Skeletal muscle satellite cell (primary cell): ENCODE data around the gene ERVH48-1. TPM values are rescaled to one million over a fixed set of nuclear protein-coding genes. Genes with fewer than 3 reads are reported as not detected.
"Not testable (repeated sequence)": the region's sequence is repeated elsewhere in the genome, so short reads cannot be mapped to it uniquely, and the experiment has no call there.

Experiments used
- H3K27me3 ChIP-seq: 2 replicates; pipeline ENCODE4 v1.7.0; 2013; ENCODE audit warnings: low read length; ENCODE audit not compliant: control insufficient read depth, insufficient read depth
- H3K36me3 ChIP-seq: 2 replicates; pipeline ENCODE4 v1.7.0; 2013; ENCODE audit warnings: mild to moderate bottlenecking, control low read depth, low read length; ENCODE audit not compliant: insufficient read depth
- H3K4me1 ChIP-seq: 2 replicates; pipeline ENCODE4 v1.7.0; 2013; ENCODE audit warnings: low read length; ENCODE audit not compliant: control insufficient read depth, insufficient read depth
- H3K4me2 ChIP-seq: 2 replicates; pipeline ENCODE4 v1.7.0; 2013; ENCODE audit warnings: mild to moderate bottlenecking, low read length
- H3K4me3 ChIP-seq: 2 replicates; pipeline ENCODE4 v1.7.0; 2013; ENCODE audit warnings: low read length
- H3K9ac ChIP-seq: 2 replicates; pipeline ENCODE4 v1.7.0; 2013; ENCODE audit warnings: mild to moderate bottlenecking, low read depth, low read length, moderate library complexity
- H3K9me3 ChIP-seq: replicated peaks from 2 replicates; pipeline ENCODE4 v1.7.0; 2013; ENCODE audit warnings: mild to moderate bottlenecking, control low read depth, low read length
- total RNA-seq: library from RNA; depleted of rRNA; stranded (reverse); fragments of >200 nt; gene quantifications from 2 replicates; pipeline ENCODE4 v1.2.3, GENCODE V29; 2012; rRNA removed

ERVH48-1 gene
- under 0.01 TPM in 1 of 2 replicates, not detected in the other for total RNA-seq

- H3K4me2 ChIP-seq = no peak within 1 kb of the TSS
- no peaks in the 10 kb centered on the region for H3K36me3 ChIP-seq
- no peaks in the 10 kb centered on the region for H3K27me3 ChIP-seq
- H3K4me3 ChIP-seq = no peak within 1 kb of the TSS
- H3K9ac ChIP-seq = peak within 1 kb of the TSS; percentile 44
- peaks cover 9% of the 10 kb centered on the region for H3K4me1 ChIP-seq
- no peaks in the 10 kb centered on the region for H3K9me3 ChIP-seq
Measured at GRCh38 chr21:42925114-42925926, at the start of gene ERVH48-1. Gene ERVH48-1, minus strand, starts transcription at chr21:42925630. Its CDS starts 6,624 bp downstream, at chr21:42919006.

DNA sequence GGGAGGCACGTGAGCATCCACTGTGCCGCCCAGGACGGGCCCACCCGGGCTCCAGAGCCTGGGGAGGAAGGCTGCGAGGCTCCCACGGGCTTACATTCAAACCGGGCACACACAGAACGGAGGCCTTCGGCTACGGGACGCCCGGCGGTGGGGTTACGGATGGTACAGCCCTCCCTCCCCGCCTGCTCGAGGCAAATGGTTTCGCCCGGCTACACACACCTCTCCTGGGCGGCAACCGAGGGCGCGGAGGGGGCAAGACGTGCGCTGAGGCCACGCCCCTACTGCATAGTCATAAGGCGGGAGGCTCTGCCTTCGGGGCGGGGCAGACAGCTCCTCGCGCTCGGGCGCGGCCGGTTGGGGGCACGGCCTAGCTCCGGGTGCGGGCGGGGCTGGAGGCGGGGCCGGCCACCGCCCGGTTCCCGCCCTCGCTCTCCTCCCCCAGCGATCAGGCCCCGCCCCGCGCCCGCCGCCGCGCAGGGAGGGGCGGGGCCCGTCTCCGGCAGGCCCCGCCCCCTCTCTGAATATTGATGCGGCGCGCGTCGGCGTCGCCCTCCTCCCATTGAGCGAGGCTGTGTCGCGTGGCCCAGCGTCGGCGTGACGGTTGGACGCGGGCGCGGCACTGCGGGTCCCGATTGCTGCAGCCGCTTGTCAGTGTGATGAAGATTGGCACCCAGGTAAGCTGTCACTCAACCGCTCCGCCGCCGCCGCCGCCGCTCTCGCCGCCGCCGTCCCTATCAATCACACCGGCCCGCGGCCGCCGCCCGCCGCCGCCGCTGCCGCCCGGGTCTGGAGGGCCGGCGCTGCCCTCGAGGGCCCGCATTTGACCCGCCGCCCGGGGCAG, 48.8 kb upstream of the ERVH48-1 start, which contains the start of gene PKNOX1:
Gene PKNOX1, plus strand, starts transcription at position 572 of the 841 bp plus-strand sequence. CDS start 29,820 bp downstream, outside the sequence.
- no peaks in the 10 kb centered on the region for H3K9me3 ChIP-seq
- peak within 1 kb of the TSS; percentile 94 for H3K9ac ChIP-seq
- H3K4me1 ChIP-seq = peaks cover 12% of the 10 kb centered on the region
- H3K4me2 ChIP-seq = peak within 1 kb of the TSS; percentile 97
- H3K27me3 ChIP-seq = no peaks in the 10 kb centered on the region
- peak within 1 kb of the TSS; percentile 86 for H3K4me3 ChIP-seq
- no peaks in the 10 kb centered on the region for H3K36me3 ChIP-seq

GRCh38 chr21:42973309-42973990, 48.0 kb upstream of the ERVH48-1 start:
- Histone ChIP-seq H3K27me3 (no peaks in the 10 kb centered on the region), H3K4me1 (peaks cover 12% of the 10 kb centered on the region), H3K9ac (peak overlapping the region; percentile 83), H3K4me3 (peak overlapping the region; percentile 73), H3K9me3 (no peaks in the 10 kb centered on the region), H3K36me3 (no peaks in the 10 kb centered on the region), H3K4me2 (peak overlapping the region; percentile 97)

DNA sequence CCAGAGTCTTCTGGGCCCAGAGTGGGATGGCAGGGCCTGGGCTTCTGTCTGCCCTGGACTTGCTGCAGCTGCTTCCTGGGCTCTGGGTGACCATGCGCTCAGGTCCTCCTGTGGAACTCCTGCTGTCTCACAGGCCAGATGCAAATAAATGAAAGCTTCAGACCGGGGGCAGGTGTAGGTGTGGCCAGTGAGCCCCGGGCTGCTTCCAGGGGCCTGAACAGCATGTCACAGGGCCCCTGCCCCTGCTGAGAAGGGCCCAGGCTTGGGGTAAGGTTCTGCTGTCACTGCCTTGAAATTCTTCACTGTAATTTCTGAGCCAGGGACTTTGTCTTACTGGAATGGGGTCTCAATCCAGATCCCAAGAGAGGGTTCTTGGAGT, 46.5 kb upstream of the ERVH48-1 start:
- Histone ChIP-seq H3K36me3 (no peaks in the 10 kb centered on the region), H3K27me3 (no peaks in the 10 kb centered on the region), H3K9ac (no peak overlapping the region), H3K4me3 (no peak overlapping the region), H3K4me2 (no peak overlapping the region), H3K4me1 (peaks cover 12% of the 10 kb centered on the region), H3K9me3 (no peaks in the 10 kb centered on the region)

- H3K4me1 ChIP-seq = peaks cover 8% of the 10 kb centered on the region
- H3K9ac ChIP-seq = no peak overlapping the region
- no peaks in the 10 kb centered on the region for H3K9me3 ChIP-seq
- no peak overlapping the region for H3K4me3 ChIP-seq
- H3K4me2 ChIP-seq = no peak overlapping the region
- H3K36me3 ChIP-seq = no peaks in the 10 kb centered on the region
- H3K27me3 ChIP-seq = no peaks in the 10 kb centered on the region
Measured at GRCh38 chr21:42970946-42971653, 45.7 kb upstream of the ERVH48-1 start.

GRCh38 chr21:42969193-42969600, 43.8 kb upstream of the ERVH48-1 start:
- H3K4me3 ChIP-seq = no peak overlapping the region
- H3K4me1 ChIP-seq = peaks cover 5% of the 10 kb centered on the region
- no peak overlapping the region for H3K4me2 ChIP-seq
- no peaks in the 10 kb centered on the region for H3K27me3 ChIP-seq
- no peak overlapping the region for H3K9ac ChIP-seq
- H3K36me3 ChIP-seq = no peaks in the 10 kb centered on the region
- no peaks in the 10 kb centered on the region for H3K9me3 ChIP-seq

DNA sequence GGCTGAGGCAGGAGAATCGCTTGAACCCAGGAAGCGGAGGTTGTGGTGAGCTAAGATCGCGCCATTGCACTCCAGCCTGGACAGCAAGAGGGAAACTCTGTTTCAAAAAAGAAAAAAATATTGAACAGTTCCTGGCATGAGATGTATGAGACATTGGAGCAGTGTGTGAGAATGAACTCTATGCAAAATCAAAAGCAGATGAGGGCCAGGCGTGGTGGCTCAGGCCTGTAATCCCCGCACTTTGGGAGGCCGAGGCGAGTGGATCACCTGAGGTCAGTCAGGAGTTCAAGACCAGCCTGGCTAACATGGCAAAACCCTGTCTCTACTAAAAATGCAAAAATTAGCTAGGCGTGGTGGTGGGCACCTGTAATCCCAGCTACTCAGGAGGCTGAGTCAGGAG, 42.2 kb upstream of the ERVH48-1 start:
- H3K4me2 ChIP-seq, H3K9ac ChIP-seq, H3K4me3 ChIP-seq, H3K4me1 ChIP-seq, H3K27me3 ChIP-seq, H3K36me3 ChIP-seq, H3K9me3 ChIP-seq: not testable (repeated sequence)

DNA sequence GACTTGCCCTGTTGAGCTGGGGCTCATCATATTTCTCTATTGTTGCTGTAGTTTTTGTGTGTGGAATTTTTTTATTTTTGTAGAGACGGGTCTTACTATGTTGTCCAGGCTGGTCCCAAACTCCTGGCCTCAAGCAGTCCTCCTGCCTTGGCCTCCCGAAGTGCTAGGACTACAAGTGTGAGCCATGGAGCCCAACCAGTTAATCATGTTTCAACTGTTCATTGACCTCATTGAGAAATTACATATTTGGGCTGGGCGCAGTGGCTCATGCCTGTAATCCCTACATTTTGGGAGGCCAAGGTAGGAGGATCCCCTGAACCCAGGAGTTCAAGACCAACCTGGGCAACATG, 39.8 kb upstream of the ERVH48-1 start:
- Histone ChIP-seq H3K4me3 (no peak overlapping the region), H3K9ac (no peak overlapping the region), H3K36me3 (no peaks in the 10 kb centered on the region), H3K4me1 (no peaks in the 10 kb centered on the region), H3K9me3 (no peaks in the 10 kb centered on the region), H3K4me2 (no peak overlapping the region), H3K27me3 (no peaks in the 10 kb centered on the region)

DNA sequence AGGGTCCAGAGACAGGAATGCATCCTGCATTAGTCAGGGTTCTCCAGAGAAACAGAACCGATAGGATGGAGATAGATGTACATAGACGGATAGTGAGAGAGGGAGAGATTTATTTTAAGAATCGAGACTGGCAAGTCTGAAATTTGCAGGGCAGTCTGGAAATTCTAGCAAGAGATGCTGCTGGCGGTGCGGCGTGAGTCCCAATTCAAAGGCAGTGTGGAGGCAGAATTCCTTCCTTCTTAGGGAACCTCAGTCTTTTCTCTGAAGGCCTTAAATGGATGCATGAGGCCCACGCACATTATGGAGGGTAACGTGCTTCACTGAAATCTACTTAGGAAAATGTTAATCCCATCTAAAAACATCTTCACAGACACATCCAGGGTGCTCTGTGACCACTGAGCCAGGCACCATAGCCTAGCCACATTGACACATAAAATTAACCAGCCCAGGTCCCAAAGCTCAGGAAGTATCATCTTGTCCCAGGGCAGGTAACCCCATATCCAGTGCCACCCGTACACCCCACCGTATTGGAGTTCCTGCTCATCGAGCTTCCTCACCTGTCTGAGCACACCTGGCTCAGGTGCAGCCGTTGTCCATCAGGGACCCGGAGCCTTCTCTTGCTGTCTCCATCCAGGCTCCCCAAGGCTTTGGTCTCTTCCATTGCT, 39.2 kb upstream of the ERVH48-1 start:
- H3K9me3 ChIP-seq = no peaks in the 10 kb centered on the region

DNA sequence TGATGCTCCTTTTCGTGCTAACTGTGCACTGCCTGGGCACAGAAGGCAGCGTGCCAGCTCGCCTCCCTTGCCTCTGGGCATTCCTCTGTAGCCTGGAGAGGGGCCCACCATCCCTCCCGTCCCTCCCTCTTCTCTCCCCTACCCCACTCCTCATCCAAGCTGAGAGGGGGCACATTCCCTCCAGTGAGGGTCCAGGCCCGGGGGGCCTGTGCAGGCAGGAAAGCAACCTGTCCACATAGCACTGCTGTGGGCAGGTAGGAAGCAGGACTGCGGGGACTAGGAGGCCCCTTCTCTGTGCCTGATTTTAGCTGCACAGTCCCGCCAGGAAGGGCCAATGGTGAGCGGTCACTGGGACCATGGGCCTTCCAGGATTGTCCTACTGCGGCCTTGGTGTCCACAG, 38.7 kb upstream of the ERVH48-1 start:
- H3K27me3 ChIP-seq = no peaks in the 10 kb centered on the region
- no peaks in the 10 kb centered on the region for H3K4me1 ChIP-seq
- no peak overlapping the region for H3K9ac ChIP-seq
- H3K4me3 ChIP-seq = no peak overlapping the region
- no peaks in the 10 kb centered on the region for H3K9me3 ChIP-seq
- no peaks in the 10 kb centered on the region for H3K36me3 ChIP-seq
- no peak overlapping the region for H3K4me2 ChIP-seq

More for the DNA sequence above, 39.2 kb upstream of the ERVH48-1 start:
- Histone ChIP-seq H3K9ac (no peak overlapping the region), H3K36me3 (no peaks in the 10 kb centered on the region), H3K4me2 (no peak overlapping the region), H3K4me1 (no peaks in the 10 kb centered on the region), H3K27me3 (no peaks in the 10 kb centered on the region), H3K4me3 (no peak overlapping the region)
